HEK293 (cell line): ENCODE data around the gene VTA1.
"Not testable (repeated sequence)": the region's sequence is repeated elsewhere in the genome, so short reads cannot be mapped to it uniquely, and the experiment has no call there.

ENCODE experiments used
- BCL11A ChIP-seq: fragments of 450-650 bp; formaldehyde crosslinking; IDR thresholded peaks from 2 replicates; pipeline ENCODE4 v1.5.1; 2016; ENCODE audit warnings: low read depth, missing biosample characterization, missing genetic modification characterization
- CTCF ChIP-seq: fragments of 450-650 bp; formaldehyde crosslinking; IDR thresholded peaks from 2 replicates; pipeline ENCODE4 v1.5.1; 2016; ENCODE audit warnings: missing biosample characterization, missing genetic modification characterization
- HOXA7 ChIP-seq: sonication (generic); formaldehyde crosslinking; IDR thresholded peaks from 2 replicates; pipeline ENCODE4 v1.8.1; 2022; ENCODE audit warnings: missing genetic modification reagents, borderline replicate concordance
- ZBTB11 ChIP-seq: fragments of 450-650 bp; formaldehyde crosslinking; conservative IDR thresholded peaks from 2 replicates; pipeline ENCODE4 v1.5.1; 2016; ENCODE audit warnings: low read depth, missing biosample characterization, missing genetic modification characterization
- ZNF223 ChIP-seq: fragments of 450-650 bp; formaldehyde crosslinking; IDR thresholded peaks from 2 replicates; pipeline ENCODE4 v1.5.1; 2016; ENCODE audit warnings: missing biosample characterization, missing genetic modification characterization
- ZNF335 ChIP-seq: fragments of 450-650 bp; formaldehyde crosslinking; conservative IDR thresholded peaks from 2 replicates; pipeline ENCODE4 v1.5.1; 2016; ENCODE audit warnings: missing biosample characterization, missing genetic modification characterization
- ZSCAN16 ChIP-seq: fragments of 450-650 bp; formaldehyde crosslinking; IDR thresholded peaks from 2 replicates; pipeline ENCODE4 v1.5.1; 2016; ENCODE audit warnings: missing biosample characterization, missing genetic modification characterization

GRCh38 chr6:142141531-142141930 lies 5.5 kb upstream of the VTA1 start:
- TF ChIP-seq ZBTB11 (tag by site-specific recombination); CTCF (tag by site-specific recombination); BCL11A; ZNF335 (tag by site-specific recombination); ZSCAN16 (tag by site-specific recombination); HOXA7 (CRISPR knock-in tag); ZNF223 (tag by site-specific recombination): not testable (repeated sequence)
